Esophagus muscularis mucosa (tissue), 4 donors: Measurements from ENCODE around the gene GSK3B. TPM values are rescaled to one million over a fixed set of nuclear protein-coding genes. Genes with fewer than 3 reads are reported as not detected.

Source experiments
- DNase-seq: peaks from one replicate; pipeline ENCODE4 v3.0.0-alpha.2; 2017; ENCODE audit errors: extremely low spot score
- H3K27ac ChIP-seq, 4 donors: fragments of 200-600 bp; sonication (generic); replicated peaks in 1 of 4; 1 replicate in 3 of 4; 2 replicates in 1 of 4; pipeline ENCODE4 v1.5.1; 2016 to 2019; ENCODE audit warnings: mild to moderate bottlenecking in 1 of 4
- H3K27me3 ChIP-seq, 4 donors: fragments of 200-600 bp; sonication (generic); one replicate each; pipeline versions ENCODE4 v1.5.1 to v1.6.0; 2016 to 2019
- H3K36me3 ChIP-seq, 4 donors: fragments of 200-600 bp; sonication (generic); one replicate each; pipeline ENCODE4 v1.5.1; 2016 to 2019
- H3K4me1 ChIP-seq, 4 donors: fragments of 200-600 bp; sonication (generic); one replicate each; pipeline ENCODE4 v1.5.1; 2016 to 2019
- H3K4me3 ChIP-seq, 4 donors: fragments of 200-600 bp; sonication (generic); 1 replicate in 2 of 4; 2 replicates in 2 of 4; pipeline ENCODE4 v1.5.1; 2016 to 2019; ENCODE audit warnings: mild to moderate bottlenecking in 4 of 4, moderate library complexity in 1 of 4
- H3K9me3 ChIP-seq, 4 donors: fragments of 200-600 bp; sonication (generic); 1 replicate in 3 of 4; 2 replicates in 1 of 4; pipeline ENCODE4 v1.5.1; 2016 to 2019
- CTCF ChIP-seq, 3 experiments: fragments of 200-600 bp in 2 of 3; fragments of 450-650 bp in 1 of 3; sonication (generic) in 2 of 3; IDR thresholded peaks; one replicate each; pipeline ENCODE4 v1.5.1; 2017 to 2019; ENCODE audit warnings: antibody characterized with exemption in 3 of 3, mild to moderate bottlenecking in 2 of 3, moderate library complexity in 1 of 3
- EP300 ChIP-seq: sonication (generic); formaldehyde crosslinking; IDR thresholded peaks from one replicate; pipeline ENCODE4 v1.6.1; 2017; ENCODE audit warnings: antibody characterized with exemption
- POLR2A ChIP-seq: fragments of 450-650 bp; IDR thresholded peaks from one replicate; pipeline ENCODE4 v1.6.1; 2017; ENCODE audit warnings: antibody characterized with exemption, moderate library complexity, mild to moderate bottlenecking, low read depth
- POLR2AphosphoS5 ChIP-seq, 2 donors: sonication (generic); formaldehyde crosslinking; IDR thresholded peaks; one replicate each; pipeline ENCODE4 v1.6.1; 2017; ENCODE audit warnings: antibody characterized with exemption in 2 of 2
- WGBS: methylation state at CpG from one replicate; pipeline ENCODE4 v1.1.5; 2018; 5-methylcytosine and 5-hydroxymethylcytosine counted together
- intact Hi-C: fragments of 100-400 bp; cut with DNase I; formaldehyde crosslinking; loops from one replicate; pipeline ENCODE4 v1.15.1; 2023
- total RNA-seq, 4 donors: library from RNA; depleted of rRNA; stranded (reverse); fragments of >200 nt; gene quantifications; one replicate each; pipeline versions ENCODE4 v1.1.0 to v1.2.1, GENCODE V29; 2016

GSK3B gene
- total RNA-seq, 4 donors from 2014 or later: 30.3 to 35.4 (median 31.3) TPM

- no peak overlapping the region for H3K4me3 ChIP-seq
- DNase-seq: no peak
- 92% methylated on average over 2 of the region's 2 CpGs for WGBS
- no peak for TF ChIP-seq POLR2AphosphoS5 (IDR thresholded peaks at IDR 0.05)
- TF ChIP-seq EP300: no peak
- TF ChIP-seq CTCF (IDR thresholded peaks at IDR 0.05): no peak
- TF ChIP-seq POLR2A: no peak
- intact Hi-C loops: no loop called here
- H3K27ac ChIP-seq: no peak overlapping the region
- H3K27me3 ChIP-seq: no peaks in the 10 kb centered on the region
- peaks cover 0 to 4% (median 2%) of the 10 kb centered on the region in 4 donors for H3K36me3 ChIP-seq
- H3K4me1 ChIP-seq: no peaks in the 10 kb centered on the region
- H3K9me3 ChIP-seq: no peaks in the 10 kb centered on the region
Observed at GRCh38 chr3:119872773-119873172, 221.5 kb downstream of the GSK3B start.

- Histone ChIP-seq H3K4me3 (no peak overlapping the region), H3K4me1 (no peaks in the 10 kb centered on the region)
Observed at GRCh38 chr3:119871571-119871970, 222.7 kb downstream of the GSK3B start.

GRCh38 chr3:119870512-119870911, 223.7 kb downstream of the GSK3B start:
- H3K4me1 ChIP-seq: no peaks in the 10 kb centered on the region
- no peaks in the 10 kb centered on the region for H3K9me3 ChIP-seq
- TF ChIP-seq POLR2AphosphoS5 (IDR thresholded peaks at IDR 0.05) (no peak), EP300 (no peak), CTCF (IDR thresholded peaks at IDR 0.05) (no peak), POLR2A (no peak)
- no peaks in the 10 kb centered on the region for H3K27me3 ChIP-seq
- H3K27ac ChIP-seq: no peak overlapping the region
- no peaks in the 10 kb centered on the region for H3K36me3 ChIP-seq
- intact Hi-C loops: no loop called here
- no peak for DNase-seq
- H3K4me3 ChIP-seq: no peak overlapping the region

More at GRCh38 chr3:119871571-119871970, 222.7 kb downstream of the GSK3B start:
- 100% methylated on average over 1 of the region's 1 CpG for WGBS
- Histone ChIP-seq H3K27ac (no peak overlapping the region), H3K36me3 (peaks cover 0 to 3% (median under 1%) of the 10 kb centered on the region in 4 donors), H3K27me3 (no peaks in the 10 kb centered on the region), H3K9me3 (no peaks in the 10 kb centered on the region)
- TF ChIP-seq CTCF (IDR thresholded peaks at IDR 0.05) (no peak), EP300 (no peak), POLR2A (no peak), POLR2AphosphoS5 (IDR thresholded peaks at IDR 0.05) (no peak)
- DNase-seq: no peak
- intact Hi-C loops: no loop called here

- intact Hi-C loops: no loop called here
- TF ChIP-seq EP300 (no peak), POLR2A (no peak), POLR2AphosphoS5 (IDR thresholded peaks at IDR 0.05) (no peak), CTCF (IDR thresholded peaks at IDR 0.05) (no peak)
- H3K4me3 ChIP-seq: no peak overlapping the region
- peaks cover 13 to 25% (median 14%) of the 10 kb centered on the region in 4 donors for H3K36me3 ChIP-seq
- no peak overlapping the region for H3K27ac ChIP-seq
- WGBS: 91% methylated on average over 7 of the region's 7 CpGs
- H3K27me3 ChIP-seq: no peaks in the 10 kb centered on the region
- no peak for DNase-seq
- H3K9me3 ChIP-seq: no peaks in the 10 kb centered on the region
- peaks cover 0 to 6% (median 0%) of the 10 kb centered on the region in 4 donors for H3K4me1 ChIP-seq
Observed at GRCh38 chr3:119864476-119864875, 229.8 kb downstream of the GSK3B start.

GRCh38 chr3:119862616-119863015, 231.6 kb downstream of the GSK3B start:
- intact Hi-C loops: no loop called here

More at GRCh38 chr3:119862616-119863015, 231.6 kb downstream of the GSK3B start:
- Histone ChIP-seq H3K4me1 (peaks cover 0 to 6% (median 0%) of the 10 kb centered on the region in 4 donors), H3K36me3 (peaks cover 13 to 37% (median 18%) of the 10 kb centered on the region in 4 donors), H3K4me3 (no peak overlapping the region), H3K27me3 (no peaks in the 10 kb centered on the region), H3K27ac (no peak overlapping the region), H3K9me3 (peaks cover 0 to 5% (median 0%) of the 10 kb centered on the region in 4 donors)
- DNase-seq: no peak
- 90% methylated on average over 2 of the region's 2 CpGs for WGBS
- TF ChIP-seq POLR2A (no peak), EP300 (no peak), CTCF (IDR thresholded peaks at IDR 0.05) (no peak)
